HepG2 (cell line): Measurements from ENCODE around the gene POLH. TPM values are rescaled to one million over a fixed set of nuclear protein-coding genes. Genes with fewer than 3 reads are reported as not detected.

Experiments used
- BRD4 ChIP-seq: sonication (generic); formaldehyde crosslinking; IDR thresholded peaks from 2 replicates; pipeline ENCODE4 v1.4.0; 2020; ENCODE audit warnings: missing genetic modification reagents
- CHD2 ChIP-seq: IDR thresholded peaks from 2 replicates; pipeline ENCODE4 v1.6.1; 2011; ENCODE audit warnings: low read depth, low read length, improper control_type of control experiment
- DZIP1 ChIP-seq: sonication (generic); formaldehyde crosslinking; IDR thresholded peaks from 2 replicates; pipeline ENCODE4 v1.5.0; 2020; ENCODE audit warnings: mild to moderate bottlenecking, missing genetic modification reagents
- ESRRA ChIP-seq: sonication (generic); formaldehyde crosslinking; IDR thresholded peaks from 2 replicates; pipeline ENCODE4 v1.5.1; 2020; ENCODE audit warnings: mild to moderate bottlenecking, low read depth, missing genetic modification reagents
- GATAD2A ChIP-seq: IDR thresholded peaks from 2 replicates; pipeline ENCODE4 v1.6.1; 2016
- HNRNPLL ChIP-seq: fragments of 200-400 bp; formaldehyde crosslinking; IDR thresholded peaks from 2 replicates; pipeline ENCODE4 v1.6.1; 2017; ENCODE audit warnings: mild to moderate bottlenecking, low read depth, low read length; ENCODE audit not compliant: poor library complexity, severe bottlenecking
- KDM2A ChIP-seq: sonication (generic); formaldehyde crosslinking; IDR thresholded peaks from 2 replicates; pipeline ENCODE4 v1.4.0; 2020; ENCODE audit warnings: low read depth, missing genetic modification reagents, borderline replicate concordance
- KDM5A ChIP-seq: fragments of 200-600 bp; sonication (generic); IDR thresholded peaks from 2 replicates; pipeline ENCODE4 v1.7.0; 2018; ENCODE audit warnings: antibody characterized with exemption, mild to moderate bottlenecking, low read length, borderline replicate concordance
- MATR3 ChIP-seq: sonication (generic); formaldehyde crosslinking; IDR thresholded peaks from 2 replicates; pipeline ENCODE4 v1.4.0; 2020; ENCODE audit warnings: missing genetic modification reagents
- NRL ChIP-seq: sonication (generic); formaldehyde crosslinking; IDR thresholded peaks from 2 replicates; pipeline ENCODE4 v1.5.0; 2020; ENCODE audit warnings: missing genetic modification reagents, mild to moderate bottlenecking, moderate library complexity, borderline replicate concordance
- ONECUT2 ChIP-seq: sonication (generic); formaldehyde crosslinking; IDR thresholded peaks from 2 replicates; pipeline ENCODE4 v1.4.0; 2020; ENCODE audit warnings: missing genetic modification reagents
- SNRNP70 ChIP-seq: fragments of 200-400 bp; formaldehyde crosslinking; IDR thresholded peaks from 2 replicates; pipeline ENCODE4 v1.6.1; 2017; ENCODE audit warnings: mild to moderate bottlenecking, low read depth, low read length, moderate library complexity
- TBL1XR1 ChIP-seq: fragments of 150-350 bp; IDR thresholded peaks from 2 replicates; pipeline ENCODE4 v1.6.1; 2014; ENCODE audit warnings: borderline replicate concordance, low read length; ENCODE audit not compliant: partially characterized antibody
- ZBTB3 ChIP-seq: sonication (generic); formaldehyde crosslinking; IDR thresholded peaks from 2 replicates; pipeline ENCODE4 v1.4.0; 2020; ENCODE audit warnings: low read depth, mild to moderate bottlenecking, moderate library complexity, missing genetic modification reagents, borderline replicate concordance
- ZFP62 ChIP-seq: sonication (generic); formaldehyde crosslinking; IDR thresholded peaks from 2 replicates; pipeline ENCODE4 v1.4.0; 2020; ENCODE audit warnings: missing genetic modification reagents
- ZNF101 ChIP-seq: sonication (generic); formaldehyde crosslinking; IDR thresholded peaks from 2 replicates; pipeline ENCODE4 v1.4.0; 2020; ENCODE audit warnings: mild to moderate bottlenecking, low read depth, missing genetic modification reagents, borderline replicate concordance
- ZNF30 ChIP-seq: sonication (generic); formaldehyde crosslinking; IDR thresholded peaks from 2 replicates; pipeline ENCODE4 v1.5.0; 2020; ENCODE audit warnings: mild to moderate bottlenecking, missing genetic modification reagents
- ZNF333 ChIP-seq: sonication (generic); formaldehyde crosslinking; IDR thresholded peaks from 2 replicates; pipeline ENCODE4 v1.4.0; 2020; ENCODE audit warnings: mild to moderate bottlenecking, missing genetic modification reagents, borderline replicate concordance
- ZNF350 ChIP-seq: sonication (generic); formaldehyde crosslinking; IDR thresholded peaks from 2 replicates; pipeline ENCODE4 v1.4.0; 2020; ENCODE audit warnings: mild to moderate bottlenecking, low read depth, missing genetic modification reagents, borderline replicate concordance
- ZNF446 ChIP-seq: sonication (generic); formaldehyde crosslinking; IDR thresholded peaks from 2 replicates; pipeline ENCODE4 v1.5.0; 2020; ENCODE audit warnings: mild to moderate bottlenecking, missing genetic modification reagents
- ZNF513 ChIP-seq: sonication (generic); formaldehyde crosslinking; conservative IDR thresholded peaks from 2 replicates; pipeline ENCODE4 v1.5.0; 2020; ENCODE audit warnings: missing genetic modification reagents
- ZNF589 ChIP-seq: sonication (generic); formaldehyde crosslinking; conservative IDR thresholded peaks from 2 replicates; pipeline ENCODE4 v1.8.0; 2022; ENCODE audit warnings: mild to moderate bottlenecking, moderate library complexity, missing genetic modification reagents
- polyA plus RNA-seq, 8 experiments: library from polyadenylated mRNA; depleted of rRNA in 3 of 8; stranded (reverse) in 7 of 8; unstranded in 1 of 8; fragments of >200 nt; fragmentation: Illumina TruSeq in 4 of 8; extraction: Trizol in 4 of 8; gene quantifications; 2 replicates each; pipeline versions ENCODE4 v1.2.1 to v1.2.3, GENCODE V29; 2011 to 2016; ENCODE audit warnings: low read depth in 4 of 8, missing spikeins in 1 of 8, mixed read lengths in 1 of 8; ENCODE audit not compliant: insufficient read depth in 1 of 8
- total RNA-seq, 5 experiments: library from RNA; depleted of rRNA; stranded (reverse); fragments of >200 nt; fragmentation: Illumina TruSeq; extraction: Trizol; gene quantifications; 2 replicates each; pipeline ENCODE4 v1.2.3, GENCODE V29; 2016; ENCODE audit warnings: low read depth in 1 of 5
- TF ChIP-seq, protein P1 (sequence below): sonication (generic); formaldehyde crosslinking; IDR thresholded peaks from 2 replicates; pipeline ENCODE4 v1.4.0; 2020; ENCODE audit warnings: mild to moderate bottlenecking, missing genetic modification reagents
- TF ChIP-seq, protein P2 (sequence below): sonication (generic); formaldehyde crosslinking; conservative IDR thresholded peaks from 2 replicates; pipeline ENCODE4 v1.4.0; 2020; ENCODE audit warnings: missing genetic modification reagents

Gene POLH
- total and polyA plus RNA-seq, 2 of the 13 experiments (the other 11 are each of a cell fraction or from before 2014, with no cell fraction given) = 11.6 to 25.0 TPM

DNA sequence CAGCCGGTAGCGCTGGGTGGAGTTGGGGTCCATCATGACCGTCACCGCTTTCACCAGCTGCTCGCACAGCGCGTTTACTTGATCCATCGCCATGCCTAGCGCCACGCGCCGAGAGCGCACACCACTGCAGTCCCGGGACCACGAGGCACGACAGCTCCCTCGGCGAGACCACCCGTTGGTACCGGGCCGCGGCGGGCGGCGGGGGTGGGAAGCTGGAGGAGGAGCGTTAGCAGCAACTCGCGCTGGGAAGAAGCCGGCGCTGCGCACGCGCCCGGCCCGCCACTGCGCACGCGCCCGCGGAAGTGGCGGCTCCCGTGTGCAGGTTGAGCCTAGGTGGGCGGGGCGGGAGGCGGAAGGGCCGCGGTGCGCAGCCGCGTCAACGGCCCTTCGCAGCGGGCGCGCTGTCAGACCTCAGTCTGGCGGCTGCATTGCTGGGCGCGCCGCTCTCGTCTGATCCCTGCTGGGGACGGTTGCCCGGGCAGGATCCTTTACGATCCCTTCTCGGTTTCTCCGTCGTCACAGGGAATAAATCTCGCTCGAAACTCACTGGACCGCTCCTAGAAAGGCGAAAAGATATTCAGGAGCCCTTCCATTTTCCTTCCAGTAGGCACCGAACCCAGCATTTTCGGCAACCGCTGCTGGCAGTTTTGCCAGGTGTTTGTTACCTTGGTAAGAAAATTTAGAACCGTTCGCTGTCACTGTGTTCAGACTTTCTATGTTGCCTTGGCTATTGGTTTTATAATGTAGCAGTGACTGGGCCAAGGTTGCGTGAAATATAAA is at the start of gene POLH, which contains the start of gene XPO5 (continued):
- peak; percentile 98 for TF ChIP-seq ZNF446 (CRISPR knock-in tag)
- peak; percentile 96 for TF ChIP-seq ZNF589
- no peak for TF ChIP-seq CHD2
- TF ChIP-seq SNRNP70 = no peak
- TF ChIP-seq ZNF333 (CRISPR knock-in tag) = peak; percentile 66; the same call in 1 of the 2 replicates
- no peak; the same call in none of the 2 replicates for TF ChIP-seq GATAD2A (CRISPR knock-in tag)
- TF ChIP-seq ONECUT2 (CRISPR knock-in tag) = no peak; the same call in none of the 2 replicates
- no peak; the same call in 1 of the 2 replicates for TF ChIP-seq ZBTB3 (CRISPR knock-in tag)
- TF ChIP-seq, protein P1, sequence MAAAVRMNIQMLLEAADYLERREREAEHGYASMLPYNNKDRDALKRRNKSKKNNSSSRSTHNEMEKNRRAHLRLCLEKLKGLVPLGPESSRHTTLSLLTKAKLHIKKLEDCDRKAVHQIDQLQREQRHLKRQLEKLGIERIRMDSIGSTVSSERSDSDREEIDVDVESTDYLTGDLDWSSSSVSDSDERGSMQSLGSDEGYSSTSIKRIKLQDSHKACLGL (CRISPR knock-in tag) = peak; percentile 93
- no peak; the same call in 1 of the 2 replicates for TF ChIP-seq ZFP62 (CRISPR knock-in tag)
- peak; percentile 94 for TF ChIP-seq HNRNPLL
- TF ChIP-seq NRL (CRISPR knock-in tag) = peak; percentile 89; the same call in 1 of the 2 replicates
- TF ChIP-seq KDM5A = peak; percentile 50; the same call in 1 of the 2 replicates
- no peak for TF ChIP-seq MATR3 (CRISPR knock-in tag)
- TF ChIP-seq ESRRA (CRISPR knock-in tag) = 0 out of 2 replicates have a peak, but pooled peaks have one; percentile 66
- peak; percentile 92 for TF ChIP-seq BRD4 (CRISPR knock-in tag)
- 0 out of 2 replicates have a peak, but pooled peaks have one; percentile 78 for TF ChIP-seq ZNF30 (CRISPR knock-in tag)
- peak; percentile 95 for TF ChIP-seq ZNF513 (CRISPR knock-in tag)
- TF ChIP-seq ZNF350 (CRISPR knock-in tag) = peak; percentile 54; the same call in 1 of the 2 replicates
- TF ChIP-seq, protein P2, sequence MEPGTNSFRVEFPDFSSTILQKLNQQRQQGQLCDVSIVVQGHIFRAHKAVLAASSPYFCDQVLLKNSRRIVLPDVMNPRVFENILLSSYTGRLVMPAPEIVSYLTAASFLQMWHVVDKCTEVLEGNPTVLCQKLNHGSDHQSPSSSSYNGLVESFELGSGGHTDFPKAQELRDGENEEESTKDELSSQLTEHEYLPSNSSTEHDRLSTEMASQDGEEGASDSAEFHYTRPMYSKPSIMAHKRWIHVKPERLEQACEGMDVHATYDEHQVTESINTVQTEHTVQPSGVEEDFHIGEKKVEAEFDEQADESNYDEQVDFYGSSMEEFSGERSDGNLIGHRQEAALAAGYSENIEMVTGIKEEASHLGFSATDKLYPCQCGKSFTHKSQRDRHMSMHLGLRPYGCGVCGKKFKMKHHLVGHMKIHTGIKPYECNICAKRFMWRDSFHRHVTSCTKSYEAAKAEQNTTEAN (CRISPR knock-in tag) = no peak; the same call in 1 of the 2 replicates
- peak; percentile 77 for TF ChIP-seq KDM2A (CRISPR knock-in tag)
- TF ChIP-seq TBL1XR1 = peak; percentile 55
- TF ChIP-seq DZIP1 (CRISPR knock-in tag) = peak; percentile 84
- no peak for TF ChIP-seq ZNF101 (CRISPR knock-in tag)
